GM19395 (cell line): ENCODE results near the gene HJURP.

Experiments
- ATAC-seq: cut with Tn5 transposase; IDR thresholded peaks from one replicate; pipeline ENCODE4 v1.9.1; 2021; ENCODE audit warnings: mild to moderate bottlenecking, moderate library complexity; ENCODE audit not compliant: unreplicated experiment

Gene HJURP

DNA sequence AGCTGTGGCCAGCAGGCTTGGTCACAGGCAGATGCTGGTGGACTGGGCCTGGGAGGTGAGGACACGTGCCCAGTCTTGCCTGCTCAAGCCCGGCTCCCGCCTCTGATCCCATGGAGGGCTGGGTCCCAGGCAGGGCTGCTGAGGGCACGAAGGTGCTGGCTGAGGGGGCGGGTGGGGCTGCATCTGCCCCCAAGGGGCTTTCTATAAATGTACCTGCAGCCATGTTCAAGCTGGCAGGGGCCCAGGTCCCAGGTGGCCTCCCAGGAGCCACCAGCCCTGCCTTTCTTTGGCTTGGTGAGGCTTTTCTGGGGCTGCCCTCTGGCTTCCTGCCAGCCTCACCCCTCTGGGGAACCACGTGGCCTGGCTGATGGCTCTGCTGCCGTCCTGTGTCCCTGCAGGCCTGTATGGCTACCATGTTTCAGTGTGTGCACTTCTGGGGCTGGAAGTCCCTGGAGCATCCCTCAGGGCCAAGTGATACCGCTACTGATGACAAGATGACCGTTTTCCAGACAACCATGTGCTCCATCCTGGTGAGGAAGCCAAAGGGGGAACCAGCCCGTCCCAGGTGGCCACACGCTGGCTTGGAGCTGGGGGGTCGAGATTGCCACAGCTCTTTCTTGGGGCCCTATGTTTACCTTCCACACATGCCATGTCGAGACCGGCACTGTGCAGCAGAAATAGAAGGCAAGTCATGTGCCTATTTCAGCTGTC, 23.2 kb downstream of the HJURP start:
- ATAC-seq: no peak

DNA sequence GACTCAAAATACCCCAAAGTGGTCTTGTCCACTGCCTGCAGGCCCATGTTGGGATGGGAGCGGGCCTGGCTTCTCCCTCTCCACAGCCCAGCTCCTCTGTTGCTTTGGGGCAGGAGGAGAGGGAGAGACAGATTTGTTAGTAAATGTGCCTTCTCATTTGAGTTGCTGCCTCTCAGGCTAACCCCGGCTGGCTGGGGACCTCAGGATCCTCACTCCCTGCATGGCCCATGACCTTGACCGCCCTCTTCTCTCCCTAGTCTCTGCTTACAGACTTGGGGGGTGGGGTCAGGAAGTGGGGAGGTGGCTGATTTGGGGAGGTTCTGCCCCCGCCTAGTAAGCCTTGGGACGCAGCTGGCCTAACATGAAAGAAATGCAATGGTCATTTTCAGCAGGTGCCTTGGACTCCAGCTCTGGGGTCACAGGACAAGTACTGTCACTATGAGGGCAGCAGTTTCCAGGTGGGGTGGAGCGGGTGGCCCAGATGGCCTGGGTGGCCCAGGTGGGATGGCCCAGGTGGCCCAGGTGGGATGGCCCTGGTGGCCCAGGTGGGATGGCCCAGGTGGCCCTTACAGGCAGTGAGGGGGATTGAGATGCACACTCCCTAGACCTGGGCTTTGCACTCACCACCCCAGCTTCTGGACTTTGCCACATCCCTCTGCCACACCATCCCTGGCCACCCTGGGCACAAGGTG, 24.1 kb downstream of the HJURP start:
- no peak for ATAC-seq

GRCh38 chr2:233829193-233830110, 24.9 kb downstream of the HJURP start:
- ATAC-seq: no peak

GRCh38 chr2:233828546-233829192, 25.7 kb downstream of the HJURP start:
- no peak for ATAC-seq

DNA sequence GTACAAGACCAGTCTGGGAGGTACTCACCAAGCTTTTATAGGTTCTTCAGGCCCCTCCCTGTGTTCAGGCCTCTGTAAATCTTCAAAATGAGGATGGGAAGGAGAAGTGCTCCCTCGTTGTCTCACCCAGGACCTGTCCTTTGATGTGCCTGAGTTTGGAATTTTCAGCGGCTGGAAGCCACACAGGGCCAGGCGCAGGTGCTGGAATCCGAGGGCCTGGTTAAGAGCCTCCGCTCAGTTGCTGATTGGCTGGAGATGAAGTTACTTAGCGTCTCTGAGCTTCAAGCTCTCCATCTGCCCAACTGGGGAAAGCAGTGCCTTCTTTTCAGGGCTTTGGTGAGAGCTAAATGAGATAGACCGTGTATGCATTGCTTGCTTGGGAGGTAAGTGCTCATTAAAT, 30.0 kb downstream of the HJURP start:
- ATAC-seq: no peak

GRCh38 chr2:233823731-233824121, 30.6 kb downstream of the HJURP start:
- no peak for ATAC-seq

GRCh38 chr2:233822781-233823730, 31.3 kb downstream of the HJURP start:
- ATAC-seq: no peak

- no peak for ATAC-seq
These were observed 32.1 kb downstream of the HJURP start for GRCh38 chr2:233822101-233822771.

DNA sequence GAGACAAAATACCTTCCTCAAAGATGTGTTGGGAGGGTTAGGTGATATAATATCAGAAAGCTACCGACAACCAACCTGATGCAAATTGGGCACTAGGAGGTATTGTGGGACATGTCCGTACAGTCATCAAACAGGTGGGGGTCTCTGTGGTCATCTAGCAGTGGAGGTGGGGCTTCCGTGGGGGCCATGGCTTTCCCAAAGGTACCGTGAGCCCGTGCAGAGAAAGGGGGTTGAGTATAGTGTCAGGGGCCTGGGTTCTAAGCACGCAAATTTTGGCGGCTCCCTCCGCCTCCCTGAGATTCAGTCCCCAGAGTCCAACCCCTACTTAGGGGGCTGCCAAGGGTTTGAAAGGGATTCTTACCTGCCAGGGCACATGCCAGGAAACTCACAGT, 32.6 kb downstream of the HJURP start:
- ATAC-seq: no peak

- no peak for ATAC-seq
These were observed 33.1 kb downstream of the HJURP start for GRCh38 chr2:233821196-233821595.

- no peak for ATAC-seq
These were observed 33.6 kb downstream of the HJURP start for GRCh38 chr2:233820774-233821105.

DNA sequence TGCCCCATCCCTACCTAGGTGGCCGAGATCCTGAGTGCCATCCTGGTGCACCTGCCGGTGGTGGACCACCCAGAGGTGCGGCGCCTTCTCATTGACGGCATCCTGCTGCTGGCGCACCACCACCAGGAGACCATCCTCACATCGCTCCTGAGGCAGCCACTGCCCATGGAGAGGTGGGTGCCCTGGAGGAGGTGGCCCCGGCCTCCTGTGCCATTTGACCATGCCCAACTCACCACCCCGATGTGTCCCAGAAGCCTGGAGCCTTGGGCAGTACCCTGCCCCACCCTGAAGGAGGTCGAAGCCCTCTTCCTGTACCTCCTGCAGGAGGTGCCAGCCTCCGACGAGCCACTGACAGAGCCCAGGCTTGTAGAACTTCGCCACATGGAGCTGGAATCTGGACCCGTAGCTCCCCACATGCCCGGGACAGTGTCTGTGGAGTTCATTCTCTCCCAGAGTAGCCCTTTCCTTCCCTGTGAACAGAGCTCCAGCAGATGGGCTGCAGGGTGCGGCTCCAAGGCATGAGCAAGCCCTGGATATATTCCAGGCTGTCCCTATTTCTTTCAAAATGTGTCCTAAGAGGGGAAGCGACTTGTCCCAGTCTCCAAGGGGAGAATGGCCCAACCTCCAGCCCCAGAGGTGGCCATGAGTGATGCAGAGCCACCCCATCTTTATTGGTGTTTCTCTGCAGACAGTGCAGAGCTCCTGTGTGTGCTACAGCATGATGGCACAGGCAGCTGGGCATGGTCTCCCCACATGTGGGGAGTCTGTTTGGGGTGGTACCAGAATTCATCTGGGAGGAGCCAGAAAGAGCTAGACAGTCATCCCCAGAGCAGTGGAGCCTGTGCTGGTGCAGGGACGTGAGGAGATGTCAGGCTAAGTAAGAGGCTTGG, 34.2 kb downstream of the HJURP start:
- ATAC-seq: no peak

DNA sequence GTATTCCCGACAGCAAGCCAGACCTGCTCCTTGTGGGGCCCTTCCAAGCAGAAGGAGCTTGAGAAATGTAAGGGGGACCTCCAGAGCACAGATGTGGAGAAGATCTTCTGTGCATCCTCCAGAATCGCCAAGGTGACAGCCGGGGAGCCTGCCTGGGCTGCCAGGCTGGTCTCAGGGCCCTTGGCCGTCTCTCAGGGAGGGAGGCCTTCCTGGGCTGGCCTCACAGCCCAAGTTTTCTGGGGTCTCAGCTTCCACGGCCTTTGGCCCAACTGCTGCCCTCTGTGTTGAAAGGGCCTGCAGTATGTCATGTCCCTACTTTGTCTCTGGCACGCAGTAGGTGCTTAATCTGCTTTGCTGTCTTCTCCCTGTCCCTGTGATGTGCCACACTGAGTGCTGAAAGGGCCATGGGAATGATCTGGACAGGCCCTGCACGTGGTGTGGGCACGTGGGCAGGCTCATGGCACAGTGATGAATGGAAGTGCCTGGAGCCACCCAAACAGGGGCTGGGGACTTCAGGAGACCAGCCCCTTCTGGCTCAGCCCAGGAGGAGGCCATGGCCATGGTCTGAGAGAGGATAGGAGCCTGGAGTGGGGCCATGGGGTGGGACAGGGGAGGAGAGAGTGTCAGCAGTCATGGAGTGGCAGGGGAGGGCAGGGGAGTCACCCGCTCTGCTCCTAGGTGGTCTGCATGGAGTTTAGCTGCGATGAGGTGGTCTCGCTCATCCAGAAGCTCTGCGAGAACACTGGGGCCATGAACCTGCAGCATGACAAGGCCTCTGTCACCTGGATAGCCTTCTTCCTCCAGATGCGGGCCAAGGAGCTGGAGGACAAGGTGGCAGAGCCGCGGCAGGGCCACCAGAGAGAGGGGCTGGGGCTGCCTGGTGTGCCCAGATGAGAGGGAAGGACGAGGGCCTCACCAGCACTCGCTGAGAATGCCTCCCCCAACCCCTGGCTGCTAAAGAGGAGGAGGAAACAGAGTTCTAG, 35.4 kb downstream of the HJURP start:
- ATAC-seq: no peak

DNA sequence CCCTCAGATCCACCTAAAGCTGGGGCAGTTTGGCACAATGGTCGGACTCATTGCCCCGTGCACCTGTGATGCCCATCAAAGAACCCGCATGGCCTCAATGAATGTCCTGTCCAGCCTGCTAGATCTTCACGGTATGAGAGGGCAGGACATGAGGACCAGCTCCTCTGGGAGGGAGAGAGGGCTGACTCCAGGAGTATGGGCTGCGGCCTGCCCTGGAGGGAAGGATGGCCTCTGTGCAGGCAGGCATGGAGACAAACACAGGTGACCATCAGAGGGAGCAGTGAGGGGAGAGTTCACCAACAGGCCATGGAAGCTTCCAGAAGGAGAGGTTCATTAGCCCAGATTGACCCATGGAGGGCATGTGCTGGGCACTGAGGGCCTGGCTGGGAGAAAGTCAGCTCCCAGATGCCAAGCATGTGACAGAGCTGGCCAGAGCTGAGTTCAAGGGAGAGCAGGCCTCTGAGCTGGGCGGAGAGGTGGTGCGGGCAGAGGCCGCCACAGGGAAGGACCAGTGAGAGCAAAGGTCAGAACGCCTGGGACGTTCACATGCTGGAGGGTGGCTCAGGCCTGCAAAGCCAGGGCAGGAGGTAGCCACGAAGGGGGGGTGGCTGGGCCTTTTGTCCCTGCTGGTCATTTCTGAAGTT, 36.2 kb downstream of the HJURP start:
- no peak for ATAC-seq

- ATAC-seq: no peak
These were observed 36.9 kb downstream of the HJURP start for GRCh38 chr2:233817361-233817911.

DNA sequence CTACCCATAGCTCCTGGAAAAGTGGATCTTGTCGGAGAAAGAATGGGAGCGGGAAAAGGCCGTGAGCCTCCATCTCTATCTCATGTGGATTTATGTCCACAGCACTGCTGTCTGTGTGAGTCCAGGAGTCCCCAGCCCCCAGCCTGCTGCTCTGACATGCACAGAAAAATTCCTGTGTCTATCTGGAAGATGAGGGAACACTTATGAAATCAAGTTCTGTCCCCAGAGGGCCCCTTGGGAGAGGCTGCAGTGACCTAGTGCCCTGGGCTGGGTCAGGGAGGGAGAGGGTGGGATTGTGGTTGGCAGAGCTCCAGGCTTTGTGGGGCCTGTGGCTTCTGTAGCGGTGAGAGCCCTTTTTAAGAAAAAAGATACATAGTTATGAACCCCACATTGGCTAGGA, 37.6 kb downstream of the HJURP start:
- no peak for ATAC-seq

GRCh38 chr2:233816334-233816733, 38.0 kb downstream of the HJURP start:
- no peak for ATAC-seq
